Panc1 (cell line): ENCODE measurements around the gene SLFN11.

Source experiments
- CTCF ChIP-seq: fragments of 450-650 bp; IDR thresholded peaks from 2 replicates; pipeline ENCODE4 v1.5.1; 2017; ENCODE audit warnings: mild to moderate bottlenecking
- POLR2AphosphoS5 ChIP-seq: IDR thresholded peaks from 2 replicates; pipeline ENCODE4 v1.6.1; 2012; ENCODE audit warnings: mild to moderate bottlenecking, low read depth, low read length, moderate library complexity
- REST ChIP-seq, 2 experiments: IDR thresholded peaks; 2 replicates each; pipeline ENCODE4 v1.6.1; 2011 to 2012; ENCODE audit warnings: low read depth in 2 of 2, control low read depth in 1 of 2, low read length in 1 of 2, mild to moderate bottlenecking in 1 of 2, moderate library complexity in 1 of 2; ENCODE audit not compliant: insufficient read depth in 1 of 2
- SIN3A ChIP-seq: IDR thresholded peaks from 2 replicates; pipeline ENCODE4 v1.6.1; 2012; ENCODE audit warnings: low read depth, mild to moderate bottlenecking, low read length, moderate library complexity, borderline replicate concordance; ENCODE audit not compliant: insufficient read depth
- TCF7L2 ChIP-seq: IDR thresholded peaks from 2 replicates; pipeline ENCODE4 v1.6.1; 2011; ENCODE audit warnings: mild to moderate bottlenecking, low read depth, low read length, inconsistent platforms

DNA sequence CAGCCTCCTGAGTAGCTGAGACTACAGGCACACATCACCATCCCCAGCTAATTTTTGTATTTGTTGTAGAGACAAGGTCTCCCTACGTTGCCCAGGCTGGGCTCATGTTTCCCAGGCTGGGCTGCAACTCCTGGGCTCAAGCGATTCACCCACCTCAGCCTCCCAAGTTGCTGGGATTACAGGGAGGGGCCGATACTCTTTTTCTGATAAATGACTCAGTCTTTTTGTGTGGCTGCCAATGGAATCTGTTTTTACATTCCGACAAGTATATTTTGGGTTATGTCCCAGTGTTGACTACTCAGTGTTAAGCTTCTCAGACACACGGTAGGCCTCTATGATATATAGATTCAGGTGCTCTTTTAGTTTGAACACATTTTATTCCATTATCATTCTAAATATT lies 58.1 kb downstream of the SLFN11 start:
- TF ChIP-seq CTCF (no peak), POLR2AphosphoS5 (no peak), SIN3A (no peak), REST (IDR thresholded peaks at IDR 0.05; ENCODE audit: insufficient read depth in 1 of 2, low read depth in 2 of 2, low read length in 1 of 2) (no peak), TCF7L2 (no peak)
